K562 (cell line): ENCODE measurements around the gene SNX17. TPM values are rescaled to one million over a fixed set of nuclear protein-coding genes. Genes with fewer than 3 reads are reported as not detected.

Source experiments
- CXXC5 ChIP-seq: fragments of 250-450 bp; sonication (Bioruptor Pico); IDR thresholded peaks from 2 replicates; pipeline ENCODE4 v1.8.0; 2022; ENCODE audit warnings: inconsistent platforms, mild to moderate bottlenecking, moderate library complexity
- ETS2 ChIP-seq: IDR thresholded peaks from 2 replicates; pipeline ENCODE4 v1.6.1; 2016; ENCODE audit warnings: borderline replicate concordance, missing genetic modification characterization, mild to moderate bottlenecking, moderate library complexity, missing compliant biosample characterization; ENCODE audit not compliant: poor library complexity, severe bottlenecking
- FOXK1 ChIP-seq: sonication (generic); formaldehyde crosslinking; IDR thresholded peaks from 2 replicates; pipeline ENCODE4 v1.8.0; 2022; ENCODE audit warnings: missing genetic modification reagents, mild to moderate bottlenecking, borderline replicate concordance
- HNRNPLL ChIP-seq: fragments of 200-400 bp; formaldehyde crosslinking; IDR thresholded peaks from 2 replicates; pipeline ENCODE4 v1.6.1; 2017; ENCODE audit warnings: low read length, low read depth, mild to moderate bottlenecking; ENCODE audit not compliant: poor library complexity, severe bottlenecking
- MAX ChIP-seq: sonication (generic); formaldehyde crosslinking; IDR thresholded peaks from 2 replicates; pipeline ENCODE4 v1.9.0; 2022; ENCODE audit warnings: mild to moderate bottlenecking, missing genetic modification reagents
- MYBL2 ChIP-seq, 2 experiments: fragments of 450-650 bp in 1 of 2; sonication (generic) in 1 of 2; formaldehyde crosslinking in 1 of 2; IDR thresholded peaks; 2 replicates each; pipeline versions ENCODE4 v1.6.1 to v1.8.1; 2017 to 2022; ENCODE audit warnings: borderline replicate concordance in 1 of 2, inconsistent platforms in 1 of 2, low read depth in 1 of 2, mild to moderate bottlenecking in 1 of 2, missing genetic modification reagents in 1 of 2, moderate library complexity in 1 of 2
- RUNX1 ChIP-seq: sonication (generic); IDR thresholded peaks from 2 replicates; pipeline ENCODE4 v1.6.1; 2016; ENCODE audit warnings: antibody characterized with exemption, low read depth
- SIN3B ChIP-seq: fragments of 450-650 bp; IDR thresholded peaks from 2 replicates; pipeline ENCODE4 v1.6.1; 2017; ENCODE audit warnings: low read depth, mild to moderate bottlenecking, moderate library complexity
- SOX6 ChIP-seq: fragments of 450-650 bp; IDR thresholded peaks from 2 replicates; pipeline ENCODE4 v1.6.1; 2014; ENCODE audit warnings: mild to moderate bottlenecking
- ZBTB49 ChIP-seq: sonication (generic); formaldehyde crosslinking; IDR thresholded peaks from 2 replicates; pipeline ENCODE4 v1.8.0; 2022; ENCODE audit warnings: missing genetic modification reagents, mild to moderate bottlenecking, borderline replicate concordance
- ZNF766 ChIP-seq: fragments of 200-800 bp; sonication (Bioruptor generic); conservative IDR thresholded peaks from 2 replicates; pipeline ENCODE4 v1.6.1; 2016; ENCODE audit warnings: missing genetic modification characterization, missing compliant biosample characterization
- polyA plus RNA-seq, 8 experiments: library from polyadenylated mRNA; depleted of rRNA in 4 of 8; stranded (reverse) in 5 of 8; unstranded in 3 of 8; fragments of >200 nt; fragmentation: Nextera tagmentation in 2 of 8; fragmentation: Illumina TruSeq in 1 of 8; extraction: Ambion mirVana in 2 of 8; extraction: Trizol in 1 of 8; gene quantifications; 2 replicates each; pipeline versions ENCODE4 v1.2.1 to v1.2.3, GENCODE V29; 2011 to 2014; ENCODE audit warnings: inconsistent platforms in 1 of 8, missing spikeins in 1 of 8
- total RNA-seq, 7 experiments: library from RNA; depleted of rRNA in 6 of 7; stranded (reverse); fragments of >200 nt in 6 of 7; fragmentation: Illumina TruSeq in 2 of 7; extraction: Trizol in 2 of 7; gene quantifications; 2 replicates each; pipeline versions ENCODE4 v1.2.1 to v1.2.3, GENCODE V29; 2011 to 2021; ENCODE audit warnings: low replicate concordance in 1 of 7
- TF ChIP-seq, protein P1 (sequence below): fragments of 200-800 bp; sonication (Bioruptor generic); IDR thresholded peaks from 2 replicates; pipeline ENCODE4 v1.6.1; 2016; ENCODE audit warnings: missing genetic modification characterization, missing compliant biosample characterization
- TF ChIP-seq, protein P2 (sequence below), 3 experiments: fragments of 200-800 bp in 1 of 3; fragments of 250-450 bp in 1 of 3; fragments of 450-650 bp in 1 of 3; sonication (Bioruptor Pico) in 1 of 3; sonication (Bioruptor generic) in 1 of 3; formaldehyde crosslinking in 1 of 3; IDR thresholded peaks; 2 replicates each; pipeline versions ENCODE4 v1.6.1 to v1.8.0; 2016 to 2022; ENCODE audit warnings: mild to moderate bottlenecking in 2 of 3, missing genetic modification characterization in 2 of 3, missing compliant biosample characterization in 1 of 3, moderate library complexity in 1 of 3

SNX17 gene
- total and polyA plus RNA-seq, 9 of the 15 experiments (the other 6 are each of a cell fraction or from before 2014, with no cell fraction given): 3.0 to 75.7 (median 54.6) TPM

DNA sequence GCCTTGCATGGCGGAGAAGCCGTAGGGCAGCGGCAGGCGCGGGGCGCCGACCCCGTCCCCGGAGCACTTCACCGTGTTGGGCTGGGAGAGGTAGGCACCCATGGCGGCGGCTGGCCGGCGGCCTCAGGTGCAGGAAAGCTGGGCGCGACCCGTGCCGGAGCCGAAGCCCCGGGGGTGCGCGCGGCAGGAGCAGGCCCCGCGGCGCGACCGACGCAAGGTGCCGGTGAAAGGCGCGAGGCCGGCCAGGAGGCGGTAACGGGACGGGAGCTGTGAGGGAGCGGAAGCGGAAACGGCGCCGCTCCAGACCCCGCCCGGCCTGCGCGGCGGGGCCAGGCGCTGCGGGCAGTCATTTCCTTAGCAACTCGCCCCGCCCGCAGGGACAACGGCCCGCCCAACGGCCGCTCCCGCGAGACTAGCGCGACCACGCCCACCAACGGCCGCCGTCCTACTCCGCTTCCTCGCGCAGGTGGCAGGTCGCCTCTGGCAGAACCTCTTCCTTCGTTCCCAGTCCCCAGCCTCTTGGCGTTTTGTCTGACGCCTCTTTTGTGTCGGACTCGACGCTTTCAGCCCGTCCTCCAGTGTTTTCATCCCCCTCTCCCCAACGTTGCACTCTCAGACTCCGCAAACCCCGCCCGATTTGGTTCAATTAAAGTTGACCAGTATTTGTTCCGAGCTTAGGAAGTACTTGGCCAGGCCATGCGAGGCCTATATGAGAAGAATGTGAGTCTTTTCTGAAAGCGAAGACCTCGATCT, 39.1 kb downstream of the SNX17 start, which contains the start of gene PPM1G (continued):
- TF ChIP-seq, protein P1, sequence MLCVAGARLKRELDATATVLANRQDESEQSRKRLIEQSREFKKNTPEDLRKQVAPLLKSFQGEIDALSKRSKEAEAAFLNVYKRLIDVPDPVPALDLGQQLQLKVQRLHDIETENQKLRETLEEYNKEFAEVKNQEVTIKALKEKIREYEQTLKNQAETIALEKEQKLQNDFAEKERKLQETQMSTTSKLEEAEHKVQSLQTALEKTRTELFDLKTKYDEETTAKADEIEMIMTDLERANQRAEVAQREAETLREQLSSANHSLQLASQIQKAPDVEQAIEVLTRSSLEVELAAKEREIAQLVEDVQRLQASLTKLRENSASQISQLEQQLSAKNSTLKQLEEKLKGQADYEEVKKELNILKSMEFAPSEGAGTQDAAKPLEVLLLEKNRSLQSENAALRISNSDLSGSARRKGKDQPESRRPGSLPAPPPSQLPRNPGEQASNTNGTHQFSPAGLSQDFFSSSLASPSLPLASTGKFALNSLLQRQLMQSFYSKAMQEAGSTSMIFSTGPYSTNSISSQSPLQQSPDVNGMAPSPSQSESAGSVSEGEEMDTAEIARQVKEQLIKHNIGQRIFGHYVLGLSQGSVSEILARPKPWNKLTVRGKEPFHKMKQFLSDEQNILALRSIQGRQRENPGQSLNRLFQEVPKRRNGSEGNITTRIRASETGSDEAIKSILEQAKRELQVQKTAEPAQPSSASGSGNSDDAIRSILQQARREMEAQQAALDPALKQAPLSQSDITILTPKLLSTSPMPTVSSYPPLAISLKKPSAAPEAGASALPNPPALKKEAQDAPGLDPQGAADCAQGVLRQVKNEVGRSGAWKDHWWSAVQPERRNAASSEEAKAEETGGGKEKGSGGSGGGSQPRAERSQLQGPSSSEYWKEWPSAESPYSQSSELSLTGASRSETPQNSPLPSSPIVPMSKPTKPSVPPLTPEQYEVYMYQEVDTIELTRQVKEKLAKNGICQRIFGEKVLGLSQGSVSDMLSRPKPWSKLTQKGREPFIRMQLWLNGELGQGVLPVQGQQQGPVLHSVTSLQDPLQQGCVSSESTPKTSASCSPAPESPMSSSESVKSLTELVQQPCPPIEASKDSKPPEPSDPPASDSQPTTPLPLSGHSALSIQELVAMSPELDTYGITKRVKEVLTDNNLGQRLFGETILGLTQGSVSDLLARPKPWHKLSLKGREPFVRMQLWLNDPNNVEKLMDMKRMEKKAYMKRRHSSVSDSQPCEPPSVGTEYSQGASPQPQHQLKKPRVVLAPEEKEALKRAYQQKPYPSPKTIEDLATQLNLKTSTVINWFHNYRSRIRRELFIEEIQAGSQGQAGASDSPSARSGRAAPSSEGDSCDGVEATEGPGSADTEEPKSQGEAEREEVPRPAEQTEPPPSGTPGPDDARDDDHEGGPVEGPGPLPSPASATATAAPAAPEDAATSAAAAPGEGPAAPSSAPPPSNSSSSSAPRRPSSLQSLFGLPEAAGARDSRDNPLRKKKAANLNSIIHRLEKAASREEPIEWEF (CRISPR knock-in tag): peak; percentile 50; the same call in 1 of the 2 replicates
- TF ChIP-seq, protein P2, sequence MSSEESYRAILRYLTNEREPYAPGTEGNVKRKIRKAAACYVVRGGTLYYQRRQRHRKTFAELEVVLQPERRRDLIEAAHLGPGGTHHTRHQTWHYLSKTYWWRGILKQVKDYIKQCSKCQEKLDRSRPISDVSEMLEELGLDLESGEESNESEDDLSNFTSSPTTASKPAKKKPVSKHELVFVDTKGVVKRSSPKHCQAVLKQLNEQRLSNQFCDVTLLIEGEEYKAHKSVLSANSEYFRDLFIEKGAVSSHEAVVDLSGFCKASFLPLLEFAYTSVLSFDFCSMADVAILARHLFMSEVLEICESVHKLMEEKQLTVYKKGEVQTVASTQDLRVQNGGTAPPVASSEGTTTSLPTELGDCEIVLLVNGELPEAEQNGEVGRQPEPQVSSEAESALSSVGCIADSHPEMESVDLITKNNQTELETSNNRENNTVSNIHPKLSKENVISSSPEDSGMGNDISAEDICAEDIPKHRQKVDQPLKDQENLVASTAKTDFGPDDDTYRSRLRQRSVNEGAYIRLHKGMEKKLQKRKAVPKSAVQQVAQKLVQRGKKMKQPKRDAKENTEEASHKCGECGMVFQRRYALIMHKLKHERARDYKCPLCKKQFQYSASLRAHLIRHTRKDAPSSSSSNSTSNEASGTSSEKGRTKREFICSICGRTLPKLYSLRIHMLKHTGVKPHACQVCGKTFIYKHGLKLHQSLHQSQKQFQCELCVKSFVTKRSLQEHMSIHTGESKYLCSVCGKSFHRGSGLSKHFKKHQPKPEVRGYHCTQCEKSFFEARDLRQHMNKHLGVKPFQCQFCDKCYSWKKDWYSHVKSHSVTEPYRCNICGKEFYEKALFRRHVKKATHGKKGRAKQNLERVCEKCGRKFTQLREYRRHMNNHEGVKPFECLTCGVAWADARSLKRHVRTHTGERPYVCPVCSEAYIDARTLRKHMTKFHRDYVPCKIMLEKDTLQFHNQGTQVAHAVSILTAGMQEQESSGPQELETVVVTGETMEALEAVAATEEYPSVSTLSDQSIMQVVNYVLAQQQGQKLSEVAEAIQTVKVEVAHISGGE (CRISPR knock-in tag; IDR thresholded peaks at IDR 0.05): peak in 2 of 3 experiments; percentile 38 to 93; a peak in 3 of 6 replicates
- TF ChIP-seq ZBTB49 (CRISPR knock-in tag) (peak; percentile 76; the same call in 1 of the 2 replicates), ETS2 (tag) (no peak), FOXK1 (CRISPR knock-in tag) (0 out of 2 replicates have a peak, but pooled peaks have one; percentile 88), RUNX1 (no peak), CXXC5 (CRISPR knock-in tag) (peak; percentile 93), MYBL2 (IDR thresholded peaks at IDR 0.05; ENCODE audit: low read depth) (peak; percentile 76), MYBL2 (CRISPR knock-in tag; IDR thresholded peaks at IDR 0.05; ENCODE audit: borderline replicate concordance) (no peak), SIN3B (peak; percentile 80), ZNF766 (CRISPR knock-in tag) (0 out of 2 replicates have a peak, but pooled peaks have one; percentile 56), SOX6 (0 out of 2 replicates have a peak, but pooled peaks have one; percentile 19), HNRNPLL (peak; percentile 80), MAX (peak; percentile 82)
